K562 (cell line): ENCODE measurements around the gene GFM1. TPM values are rescaled to one million over a fixed set of nuclear protein-coding genes. Genes with fewer than 3 reads are reported as not detected.

Experiments
- ATAC-seq: fragments of 200-7000 bp; cut with Tn5 transposase; 3 replicates; pipeline ENCODE4 v1.9.1; 2020; ENCODE audit warnings: moderate library complexity
- BruUV-seq: library from RNA; stranded (reverse); fragments of 400-500 nt; replicated peaks from 2 replicates; lab custom pipeline; 2021; lab: Mats Ljungman, UMichigan
- CTCF ChIA-PET: fragments of 300-600 bp; formaldehyde crosslinking; extraction: SDS; loops from one replicate; lab custom pipeline; 2021; ENCODE audit warnings: low intra/inter-chr PET ratio; lab: Yijun Ruan, JAX
- POLR2A ChIA-PET: fragments of 300-600, 350-650 bp; sonication (Branson Sonifier 250); formaldehyde crosslinking; extraction: SDS; loops from one replicate; lab custom pipeline; 2021; ENCODE audit warnings: antibody characterized with exemption, inconsistent platforms; lab: Yijun Ruan, JAX
- DNase-seq, 4 experiments: peaks; one replicate each; pipeline versions ENCODE4 v3.0.0 to v3.0.0-alpha.2; 2011 to 2018; ENCODE audit warnings: low spot score in 3 of 4, mixed read lengths in 3 of 4; ENCODE audit errors: extremely low read depth in 1 of 4
- FAIRE-seq: peaks from 2 replicates; lab custom pipeline; 2011; peaks lifted over from hg19 to GRCh38; lab: Jason Lieb, UNC
- H2AFZ ChIP-seq: 2 replicates; pipeline ENCODE4 v1.6.0; 2011; ENCODE audit warnings: low read depth, low read length, control low read depth, inconsistent platforms
- H3K27ac ChIP-seq: fragments of 200-600 bp; 3 replicates; pipeline ENCODE4 v1.8.0; 2011; ENCODE audit warnings: low read depth, mild to moderate bottlenecking, control low read depth, inconsistent platforms, low read length, moderate library complexity, mixed read lengths; ENCODE audit errors: extremely low read depth
- H3K27me3 ChIP-seq, 2 experiments: fragments of 300-600 bp in 1 of 2; 2 replicates in 1 of 2; 3 replicates in 1 of 2; pipeline versions ENCODE4 v1.6.0 to v1.8.0; 2011; ENCODE audit warnings: inconsistent platforms in 2 of 2, low read length in 2 of 2, mild to moderate bottlenecking in 1 of 2, mixed read lengths in 1 of 2, moderate library complexity in 1 of 2; ENCODE audit not compliant: control insufficient read depth in 2 of 2, insufficient read depth in 2 of 2
- H3K36me3 ChIP-seq: fragments of 300-600 bp; 3 replicates; pipeline ENCODE4 v1.8.0; 2011; ENCODE audit warnings: mild to moderate bottlenecking, low read length, inconsistent platforms; ENCODE audit not compliant: control insufficient read depth, insufficient read depth
- H3K4me1 ChIP-seq, 2 experiments: fragments of 200-600 bp in 1 of 2; replicated peaks in 1 of 2; 2 replicates in 1 of 2; 3 replicates in 1 of 2; pipeline versions ENCODE4 v1.5.1 to v1.8.0; 2011; ENCODE audit warnings: inconsistent platforms in 2 of 2, low read length in 2 of 2, mild to moderate bottlenecking in 1 of 2, mixed read lengths in 1 of 2, moderate library complexity in 1 of 2; ENCODE audit not compliant: control insufficient read depth in 2 of 2, insufficient read depth in 2 of 2
- H3K4me2 ChIP-seq: 2 replicates; pipeline ENCODE4 v1.6.1; 2011; ENCODE audit warnings: low read length, control low read depth, inconsistent platforms, mixed read lengths; ENCODE audit not compliant: insufficient read depth
- H3K4me3 ChIP-seq: fragments of 200-600 bp; sonication (generic), shearing (Covaris generic); 2 replicates; pipeline ENCODE4 v1.5.1; 2016; ENCODE audit warnings: control low read depth, inconsistent platforms
- H3K79me2 ChIP-seq: fragments of 200-600 bp; 3 replicates; pipeline ENCODE4 v1.8.0; 2011; ENCODE audit warnings: low read length, inconsistent platforms; ENCODE audit not compliant: control insufficient read depth, insufficient read depth
- H3K9ac ChIP-seq, 2 experiments: 2 replicates each; pipeline versions ENCODE4 v1.6.0 to v1.6.1; 2011; ENCODE audit warnings: low read depth in 2 of 2, low read length in 2 of 2, control low read depth in 1 of 2, inconsistent platforms in 1 of 2, mild to moderate bottlenecking in 1 of 2, mixed read lengths in 1 of 2; ENCODE audit not compliant: insufficient read depth in 1 of 2
- H3K9me1 ChIP-seq: one replicate; pipeline ENCODE4 v1.6.0; 2011; ENCODE audit warnings: inconsistent platforms, mild to moderate bottlenecking, low read length, moderate library complexity; ENCODE audit not compliant: control insufficient read depth, insufficient read depth
- H3K9me3 ChIP-seq: replicated peaks from 2 replicates; pipeline ENCODE4 v1.5.1; 2011; ENCODE audit warnings: low read depth, low read length, inconsistent platforms; ENCODE audit not compliant: control insufficient read depth, insufficient read depth
- H4K20me1 ChIP-seq: replicated peaks from 2 replicates; pipeline ENCODE4 v1.6.1; 2011; ENCODE audit warnings: low read length, inconsistent platforms, mixed read lengths; ENCODE audit not compliant: control insufficient read depth, insufficient read depth
- ARID1B ChIP-seq: fragments of 450-650 bp; IDR thresholded peaks from 2 replicates; pipeline ENCODE4 v1.6.1; 2016; ENCODE audit warnings: antibody characterized with exemption, mild to moderate bottlenecking, inconsistent platforms
- CREB3L1 ChIP-seq: fragments of 450-650 bp; IDR thresholded peaks from 2 replicates; pipeline ENCODE4 v1.6.1; 2014; ENCODE audit warnings: low read depth, mild to moderate bottlenecking, moderate library complexity, borderline replicate concordance
- GTF2A2 ChIP-seq: IDR thresholded peaks from 2 replicates; pipeline ENCODE4 v1.6.1; 2016; ENCODE audit warnings: mild to moderate bottlenecking, missing genetic modification characterization, missing compliant biosample characterization
- POLR2AphosphoS5 ChIP-seq: IDR thresholded peaks from 2 replicates; pipeline ENCODE4 v1.6.1; 2011; ENCODE audit warnings: mild to moderate bottlenecking, low read depth, low read length, moderate library complexity; ENCODE audit not compliant: control insufficient read depth, insufficient read depth
- RBM17 ChIP-seq: fragments of 200-400 bp; formaldehyde crosslinking; IDR thresholded peaks from 2 replicates; pipeline ENCODE4 v1.6.1; 2017; ENCODE audit warnings: low read depth, mild to moderate bottlenecking, low read length, borderline replicate concordance
- TAL1 ChIP-seq: fragments of 450-650 bp; IDR thresholded peaks from 2 replicates; pipeline ENCODE4 v1.6.1; 2016; ENCODE audit warnings: mild to moderate bottlenecking
- TRIM28 ChIP-seq: fragments of 450-650 bp; IDR thresholded peaks from 2 replicates; pipeline ENCODE4 v1.6.1; 2017
- XRCC5 ChIP-seq: fragments of 200-400 bp; formaldehyde crosslinking; IDR thresholded peaks from 2 replicates; pipeline ENCODE4 v1.6.1; 2017; ENCODE audit warnings: low read depth, mild to moderate bottlenecking, low read length
- ZNF124 ChIP-seq: sonication (generic); formaldehyde crosslinking; IDR thresholded peaks from 2 replicates; pipeline ENCODE4 v1.8.1; 2022; ENCODE audit warnings: missing genetic modification reagents
- ZNF174 ChIP-seq: fragments of 250-450 bp; sonication (Bioruptor Pico); IDR thresholded peaks from 2 replicates; pipeline ENCODE4 v1.4.0; 2020; ENCODE audit warnings: mild to moderate bottlenecking
- ZNF311 ChIP-seq: fragments of 250-450 bp; sonication (Bioruptor Pico); IDR thresholded peaks from 2 replicates; pipeline ENCODE4 v1.4.0; 2020; ENCODE audit warnings: mild to moderate bottlenecking, moderate library complexity
- ZNF778 ChIP-seq: fragments of 450-650 bp; formaldehyde crosslinking; IDR thresholded peaks from 2 replicates; pipeline ENCODE4 v1.4.0; 2020; ENCODE audit warnings: mild to moderate bottlenecking, moderate library complexity
- WGBS: fragments of 100-300 bp; shearing (Covaris generic); methylation state at CpG from one replicate; pipeline ENCODE4 v1.1.6; 2016; ENCODE audit warnings: low coverage, mixed read lengths; ENCODE audit not compliant: insufficient coverage; ENCODE audit errors: missing lambda C conversion rate; 5-methylcytosine and 5-hydroxymethylcytosine counted together
- in situ Hi-C: fragments of 300-500 bp; cut with MboI; formaldehyde crosslinking; loops from 4 replicates; pipeline ENCODE4 v1.15.0; 2018; ENCODE audit warnings: inconsistent platforms, mixed read lengths
- intact Hi-C: fragments of 100-400 bp; cut with micrococcal nuclease; formaldehyde crosslinking; loops from 2 replicates; pipeline ENCODE4 v1.14.2; 2022
- polyA plus RNA-seq, 8 experiments: library from polyadenylated mRNA; depleted of rRNA in 4 of 8; stranded (reverse) in 5 of 8; unstranded in 3 of 8; fragments of >200 nt; fragmentation: Nextera tagmentation in 2 of 8; fragmentation: Illumina TruSeq in 1 of 8; extraction: Ambion mirVana in 2 of 8; extraction: Trizol in 1 of 8; gene quantifications; 2 replicates each; pipeline versions ENCODE4 v1.2.1 to v1.2.3, GENCODE V29; 2011 to 2014; ENCODE audit warnings: inconsistent platforms in 1 of 8, missing spikeins in 1 of 8
- total RNA-seq, 7 experiments: library from RNA; depleted of rRNA in 6 of 7; stranded (reverse); fragments of >200 nt in 6 of 7; fragmentation: Illumina TruSeq in 2 of 7; extraction: Trizol in 2 of 7; gene quantifications; 2 replicates each; pipeline versions ENCODE4 v1.2.1 to v1.2.3, GENCODE V29; 2011 to 2021; ENCODE audit warnings: low replicate concordance in 1 of 7

GFM1 gene
- total and polyA plus RNA-seq, 9 of the 15 experiments (the other 6 are each of a cell fraction or from before 2014, with no cell fraction given) = 38.9 to 86.7 (median 64.8) TPM

- no peak overlapping the region for H3K4me3 ChIP-seq
- peaks cover 96% of the 10 kb centered on the region for H3K36me3 ChIP-seq
- ChIA-PET CTCF (no interaction called here), POLR2A (no interaction called here)
- FAIRE-seq = no peak
- no peaks in the 10 kb centered on the region for H3K27me3 ChIP-seq
- no peak overlapping the region for H3K9ac ChIP-seq
- H3K4me1 ChIP-seq = no peaks in the 10 kb centered on the region
- intact Hi-C loops (no loop called here), in situ Hi-C loops (no loop called here)
- TF ChIP-seq XRCC5 = no peak
- TF ChIP-seq ZNF174 (CRISPR knock-in tag) = no peak
- TF ChIP-seq ZNF778 (CRISPR knock-in tag) = no peak
- TF ChIP-seq GTF2A2 = no peak
- TF ChIP-seq POLR2AphosphoS5 = no peak
- TF ChIP-seq TRIM28 = no peak
- TF ChIP-seq ZNF311 (CRISPR knock-in tag) = no peak
- TF ChIP-seq TAL1 = no peak
- no peak for TF ChIP-seq ZNF124 (CRISPR knock-in tag)
- TF ChIP-seq ARID1B = no peak
- no peak for TF ChIP-seq RBM17
- TF ChIP-seq CREB3L1 = no peak
- DNase-seq = no peak
- no peak overlapping the region for H2AFZ ChIP-seq
- H3K9me1 ChIP-seq = no peaks in the 10 kb centered on the region
- H3K27ac ChIP-seq = no peak overlapping the region
- H3K79me2 ChIP-seq = 0 out of 3 replicates have a peak, but pooled peaks cover 2% of the 10 kb centered on the region
- H3K9me3 ChIP-seq = no peaks in the 10 kb centered on the region
- 94% methylated on average over 3 of the region's 3 CpGs for WGBS
- H3K4me2 ChIP-seq = no peak overlapping the region
- H4K20me1 ChIP-seq = no peaks in the 10 kb centered on the region
- ATAC-seq = no peak
- no TSS peak for BruUV-seq
Observed at GRCh38 chr3:158666416-158666815, 22.1 kb downstream of the GFM1 start.
